ENCODE results near the gene AOPEP.

DNA sequence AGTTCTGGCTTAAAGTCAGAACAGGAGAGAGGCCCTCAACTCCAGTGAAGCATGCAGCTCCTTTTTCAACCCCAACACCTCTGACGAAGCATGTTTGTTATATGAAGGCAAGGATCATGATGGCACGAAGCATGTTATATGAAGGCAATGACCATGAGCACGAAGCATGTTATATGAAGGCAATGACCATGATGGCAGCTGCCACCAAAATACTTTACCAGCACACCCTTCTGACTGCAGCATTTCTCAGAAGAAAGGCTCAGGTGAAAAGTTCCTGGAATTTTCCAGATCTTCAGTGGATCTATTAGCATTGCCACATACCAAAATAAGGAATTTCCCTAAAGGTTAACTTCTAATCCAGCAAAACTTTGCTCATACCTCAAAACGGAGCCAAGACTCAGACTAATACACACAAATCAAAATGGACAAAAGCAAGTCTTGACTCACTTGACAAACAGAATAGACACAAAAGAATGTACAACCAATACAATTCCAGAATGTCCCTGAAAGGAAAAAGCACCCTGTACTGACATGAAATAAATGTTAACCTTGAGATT, 373.6 kb downstream of the AOPEP start:
- TF ChIP-seq POLR2A (IDR thresholded peaks at IDR 0.05): no peak
- TF ChIP-seq, protein P1, sequence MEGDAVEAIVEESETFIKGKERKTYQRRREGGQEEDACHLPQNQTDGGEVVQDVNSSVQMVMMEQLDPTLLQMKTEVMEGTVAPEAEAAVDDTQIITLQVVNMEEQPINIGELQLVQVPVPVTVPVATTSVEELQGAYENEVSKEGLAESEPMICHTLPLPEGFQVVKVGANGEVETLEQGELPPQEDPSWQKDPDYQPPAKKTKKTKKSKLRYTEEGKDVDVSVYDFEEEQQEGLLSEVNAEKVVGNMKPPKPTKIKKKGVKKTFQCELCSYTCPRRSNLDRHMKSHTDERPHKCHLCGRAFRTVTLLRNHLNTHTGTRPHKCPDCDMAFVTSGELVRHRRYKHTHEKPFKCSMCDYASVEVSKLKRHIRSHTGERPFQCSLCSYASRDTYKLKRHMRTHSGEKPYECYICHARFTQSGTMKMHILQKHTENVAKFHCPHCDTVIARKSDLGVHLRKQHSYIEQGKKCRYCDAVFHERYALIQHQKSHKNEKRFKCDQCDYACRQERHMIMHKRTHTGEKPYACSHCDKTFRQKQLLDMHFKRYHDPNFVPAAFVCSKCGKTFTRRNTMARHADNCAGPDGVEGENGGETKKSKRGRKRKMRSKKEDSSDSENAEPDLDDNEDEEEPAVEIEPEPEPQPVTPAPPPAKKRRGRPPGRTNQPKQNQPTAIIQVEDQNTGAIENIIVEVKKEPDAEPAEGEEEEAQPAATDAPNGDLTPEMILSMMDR (IDR thresholded peaks at IDR 0.05 in 4 of 5, conservative IDR thresholded peaks at IDR 0.05 in 1 of 5): no peak
